Stimulated activated CD8-positive, alpha-beta memory T cell treated with anti-CD3 and anti-CD28 coated beads, Interleukin-7, amount 100 ng/mL, for 4 hours (primary cell): ENCODE results near the gene KCNC1.

Experiments
- DNase-seq, 2 donors: peaks; one replicate each; pipeline ENCODE4 v3.0.0-alpha.2; 2020; ENCODE audit warnings: low read depth in 2 of 2

The KCNC1 gene

GRCh38 chr11:17773674-17774073 is 39.1 kb downstream of the KCNC1 start:
- DNase-seq = no peak

GRCh38 chr11:17774232-17775034 is 39.9 kb downstream of the KCNC1 start:
- no peak for DNase-seq

GRCh38 chr11:17775035-17775348 is 40.4 kb downstream of the KCNC1 start:
- no peak for DNase-seq

- DNase-seq = no peak
Measured at GRCh38 chr11:17775507-17776211, 41.1 kb downstream of the KCNC1 start.

- no peak for DNase-seq
Measured at GRCh38 chr11:17776212-17776875, 41.8 kb downstream of the KCNC1 start.

GRCh38 chr11:17777086-17777737 is 42.6 kb downstream of the KCNC1 start:
- DNase-seq = no peak

GRCh38 chr11:17777738-17778091 is 43.1 kb downstream of the KCNC1 start:
- no peak for DNase-seq

GRCh38 chr11:17778352-17778751 is 43.8 kb downstream of the KCNC1 start:
- no peak for DNase-seq

- DNase-seq = no peak
Measured at GRCh38 chr11:17778956-17779860, 44.6 kb downstream of the KCNC1 start.

- DNase-seq = no peak
Measured at GRCh38 chr11:17779861-17780594, 45.4 kb downstream of the KCNC1 start.

- DNase-seq = no peak
Measured at GRCh38 chr11:17780668-17781067, 46.1 kb downstream of the KCNC1 start.

GRCh38 chr11:17781221-17781620 is 46.6 kb downstream of the KCNC1 start:
- DNase-seq = no peak

GRCh38 chr11:17781626-17782025 is 47.0 kb downstream of the KCNC1 start:
- no peak for DNase-seq

GRCh38 chr11:17782145-17782544 is 47.6 kb downstream of the KCNC1 start:
- DNase-seq = no peak

GRCh38 chr11:17782603-17783337 is 48.2 kb downstream of the KCNC1 start:
- DNase-seq = no peak

GRCh38 chr11:17783878-17784277 is 49.3 kb downstream of the KCNC1 start:
- DNase-seq = no peak

GRCh38 chr11:17786824-17787525 is 52.4 kb downstream of the KCNC1 start:
- DNase-seq = no peak

GRCh38 chr11:17788084-17788483 is 53.5 kb downstream of the KCNC1 start:
- no peak for DNase-seq

- no peak for DNase-seq
Measured at GRCh38 chr11:17790453-17790852, 55.9 kb downstream of the KCNC1 start.
